Thymus (tissue), 11 donors: Measurements from ENCODE around the gene EXOG. TPM values are rescaled to one million over a fixed set of nuclear protein-coding genes. Genes with fewer than 3 reads are reported as not detected.
"Not testable (repeated sequence)": the region's sequence is repeated elsewhere in the genome, so short reads cannot be mapped to it uniquely, and the experiment has no call there.

Experiments used
- DNase-seq, 9 donors: peaks; one replicate each; pipeline ENCODE4 v3.0.0-alpha.2; 2013; ENCODE audit warnings: low spot score in 9 of 9, low read depth in 6 of 9, missing footprints in 1 of 9
- H3K27ac ChIP-seq, 2 donors: one replicate each; pipeline ENCODE4 v1.5.1; 2013; ENCODE audit warnings: control low read depth in 1 of 2, low read depth in 1 of 2, low read length in 1 of 2, mild to moderate bottlenecking in 1 of 2, moderate library complexity in 1 of 2
- H3K27me3 ChIP-seq, 2 donors: one replicate each; pipeline ENCODE4 v1.5.1; 2013; ENCODE audit warnings: low read length in 1 of 2; ENCODE audit not compliant: control insufficient read depth in 2 of 2, insufficient read depth in 1 of 2
- H3K36me3 ChIP-seq, 2 donors: one replicate each; pipeline ENCODE4 v1.5.1; 2013; ENCODE audit warnings: low read length in 1 of 2, mild to moderate bottlenecking in 1 of 2, moderate library complexity in 1 of 2; ENCODE audit not compliant: control insufficient read depth in 2 of 2, insufficient read depth in 2 of 2
- H3K4me1 ChIP-seq, 2 donors: one replicate each; pipeline ENCODE4 v1.5.1; 2013; ENCODE audit warnings: low read length in 2 of 2; ENCODE audit not compliant: control insufficient read depth in 2 of 2, insufficient read depth in 2 of 2
- H3K4me3 ChIP-seq, 2 donors: one replicate each; pipeline ENCODE4 v1.5.1; 2013; ENCODE audit warnings: low read length in 2 of 2, control low read depth in 1 of 2, mild to moderate bottlenecking in 1 of 2
- H3K9me3 ChIP-seq, 2 donors: one replicate each; pipeline ENCODE4 v1.5.1; 2013; ENCODE audit warnings: low read length in 1 of 2, mild to moderate bottlenecking in 1 of 2; ENCODE audit not compliant: control insufficient read depth in 2 of 2, insufficient read depth in 1 of 2
- WGBS: extraction: QIAGEN DNeasy Blood & Tissue Kit; methylation state at CpG from one replicate; pipeline ENCODE4 v1.1.7; 2013; 5-methylcytosine and 5-hydroxymethylcytosine counted together
- polyA plus RNA-seq: library from polyadenylated mRNA; stranded (reverse); fragments of 200-250 nt; gene quantifications from one replicate; pipeline ENCODE4 v1.2.3, GENCODE V29; 2013
- total RNA-seq: library from RNA; stranded (reverse); fragments of 120-200 nt; gene quantifications from one replicate; pipeline ENCODE4 v1.2.4, GENCODE V29; 2013
- donor health status: healthy.

EXOG gene
- total and polyA plus RNA-seq, 2 donors = 9.0 to 14.4 TPM

- H3K9me3 ChIP-seq, H3K36me3 ChIP-seq, H3K4me3 ChIP-seq, H3K4me1 ChIP-seq, H3K27me3 ChIP-seq, H3K27ac ChIP-seq, DNase-seq: not testable (repeated sequence)
- 88% methylated on average over 7 of the region's 7 CpGs for WGBS
These were observed 70.7 kb downstream of the EXOG start for GRCh38 chr3:38566794-38567193.

GRCh38 chr3:38567498-38567897 lies 71.4 kb downstream of the EXOG start:
- Histone ChIP-seq H3K27me3 (no peaks in the 10 kb centered on the region), H3K36me3 (no peaks in the 10 kb centered on the region), H3K9me3 (no peaks in the 10 kb centered on the region), H3K27ac (no peak overlapping the region), H3K4me1 (no peaks in the 10 kb centered on the region), H3K4me3 (no peak overlapping the region)
- whole genome bisulfite sequencing = 81% methylated on average over 4 of the region's 4 CpGs
- no peak for DNase-seq

GRCh38 chr3:38573111-38573510 lies 77.0 kb downstream of the EXOG start:
- no peaks in the 10 kb centered on the region for H3K9me3 ChIP-seq
- no peaks in the 10 kb centered on the region for H3K27me3 ChIP-seq
- no peak overlapping the region for H3K4me3 ChIP-seq
- WGBS = 96% methylated on average over 3 of the region's 3 CpGs
- H3K27ac ChIP-seq = no peak overlapping the region
- H3K36me3 ChIP-seq = no peaks in the 10 kb centered on the region
- no peak for DNase-seq
- no peaks in the 10 kb centered on the region for H3K4me1 ChIP-seq

- no peaks in the 10 kb centered on the region for H3K36me3 ChIP-seq
- H3K27ac ChIP-seq = no peak overlapping the region
- H3K9me3 ChIP-seq = no peaks in the 10 kb centered on the region
- no peak for DNase-seq
- no peak overlapping the region for H3K4me3 ChIP-seq
- no peaks in the 10 kb centered on the region for H3K27me3 ChIP-seq
- 93% methylated on average over 3 of the region's 3 CpGs for WGBS
- H3K4me1 ChIP-seq = no peaks in the 10 kb centered on the region
These were observed 77.4 kb downstream of the EXOG start for GRCh38 chr3:38573556-38573955.

GRCh38 chr3:38574411-38575278 lies 78.5 kb downstream of the EXOG start:
- WGBS = 90% methylated on average over 6 of the region's 6 CpGs

GRCh38 chr3:38575279-38575843 lies 79.2 kb downstream of the EXOG start:
- H3K4me3 ChIP-seq = no peak overlapping the region
- H3K27me3 ChIP-seq = no peaks in the 10 kb centered on the region
- H3K9me3 ChIP-seq = no peaks in the 10 kb centered on the region
- DNase-seq = no peak
- H3K4me1 ChIP-seq = peaks cover 0 to 5% of the 10 kb centered on the region in 2 donors
- no peak overlapping the region for H3K27ac ChIP-seq
- WGBS = 92% methylated on average over 18 of the region's 18 CpGs
- H3K36me3 ChIP-seq = no peaks in the 10 kb centered on the region

More at GRCh38 chr3:38574411-38575278, 78.5 kb downstream of the EXOG start:
- no peaks in the 10 kb centered on the region for H3K9me3 ChIP-seq
- peaks cover 0 to 2% of the 10 kb centered on the region in 2 donors for H3K4me1 ChIP-seq
- H3K4me3 ChIP-seq = no peak overlapping the region
- no peaks in the 10 kb centered on the region for H3K36me3 ChIP-seq
- H3K27ac ChIP-seq = no peak overlapping the region
- H3K27me3 ChIP-seq = no peaks in the 10 kb centered on the region
- no peak for DNase-seq

Other genes starting within 250 kb of the EXOG start
- gene SLC22A13, start 230.5 kb upstream of the EXOG start, total RNA-seq = 0.09 TPM
- 0.07 TPM for gene SLC22A13, start 230.5 kb upstream of the EXOG start, polyA plus RNA-seq
- gene SLC22A14, start 214.0 kb upstream of the EXOG start, total RNA-seq = 0.05 TPM
- 0.21 TPM for gene SLC22A14, start 214.0 kb upstream of the EXOG start, polyA plus RNA-seq
- 2.2 TPM for gene XYLB, start 149.6 kb upstream of the EXOG start, total RNA-seq
- gene XYLB, start 149.6 kb upstream of the EXOG start, polyA plus RNA-seq = 0.43 TPM
- gene ACVR2B, start 42.5 kb upstream of the EXOG start, total RNA-seq = 6.3 TPM
- 2.4 TPM for gene ACVR2B, start 42.5 kb upstream of the EXOG start, polyA plus RNA-seq
- gene SCN5A, start 153.3 kb downstream of the EXOG start, total RNA-seq = 0.05 TPM
- 0.09 TPM for gene SCN5A, start 153.3 kb downstream of the EXOG start, polyA plus RNA-seq